Peyer's patch (tissue), 4 donors: ENCODE measurements around the gene CHD5. TPM values are rescaled to one million over a fixed set of nuclear protein-coding genes. Genes with fewer than 3 reads are reported as not detected.

ENCODE experiments used
- DNase-seq, 3 donors: peaks; one replicate each; pipeline ENCODE4 v3.0.0-alpha.2; 2017 to 2019
- H3K27ac ChIP-seq, 4 donors: fragments of 200-600 bp; sonication (generic); one replicate each; pipeline ENCODE4 v1.5.1; 2016 to 2019
- H3K27me3 ChIP-seq, 2 donors: fragments of 200-600 bp; sonication (generic); one replicate each; pipeline ENCODE4 v1.5.1; 2019
- H3K36me3 ChIP-seq, 3 donors: fragments of 200-600 bp; sonication (generic); one replicate each; pipeline ENCODE4 v1.5.1; 2016 to 2019
- H3K4me1 ChIP-seq, 4 donors: fragments of 200-600 bp; sonication (generic); one replicate each; pipeline ENCODE4 v1.5.1; 2016 to 2019
- H3K4me3 ChIP-seq, 4 donors: fragments of 200-600 bp; sonication (generic); 1 replicate in 3 of 4; 2 replicates in 1 of 4; pipeline ENCODE4 v1.5.1; 2016 to 2019; ENCODE audit warnings: mild to moderate bottlenecking in 1 of 4
- H3K9me3 ChIP-seq, 4 donors: fragments of 200-600 bp; sonication (generic); one replicate each; pipeline ENCODE4 v1.5.1; 2016 to 2019; ENCODE audit warnings: mild to moderate bottlenecking in 1 of 4
- POLR2A ChIP-seq, 2 donors: fragments of 450-650 bp; IDR thresholded peaks; one replicate each; pipeline ENCODE4 v1.5.1; 2017; ENCODE audit warnings: antibody characterized with exemption in 2 of 2, mild to moderate bottlenecking in 2 of 2, moderate library complexity in 2 of 2
- total RNA-seq, 4 donors: library from RNA; depleted of rRNA; stranded (reverse); fragments of >200 nt; gene quantifications; one replicate each; pipeline ENCODE4 v1.1.0, GENCODE V29; 2016
- TF ChIP-seq, protein P1 (sequence below), 6 experiments: fragments of 450-650 bp in 4 of 6; fragments of 200-600 bp in 2 of 6; sonication (generic) in 1 of 6; IDR thresholded peaks; one replicate each; pipeline ENCODE4 v1.5.1; 2017 to 2019; ENCODE audit warnings: antibody characterized with exemption in 6 of 6, mild to moderate bottlenecking in 3 of 6, moderate library complexity in 1 of 6

CHD5 gene
- total RNA-seq, 4 donors from 2014 or later: under 0.01 to 0.66 (median 0.22) TPM

DNA sequence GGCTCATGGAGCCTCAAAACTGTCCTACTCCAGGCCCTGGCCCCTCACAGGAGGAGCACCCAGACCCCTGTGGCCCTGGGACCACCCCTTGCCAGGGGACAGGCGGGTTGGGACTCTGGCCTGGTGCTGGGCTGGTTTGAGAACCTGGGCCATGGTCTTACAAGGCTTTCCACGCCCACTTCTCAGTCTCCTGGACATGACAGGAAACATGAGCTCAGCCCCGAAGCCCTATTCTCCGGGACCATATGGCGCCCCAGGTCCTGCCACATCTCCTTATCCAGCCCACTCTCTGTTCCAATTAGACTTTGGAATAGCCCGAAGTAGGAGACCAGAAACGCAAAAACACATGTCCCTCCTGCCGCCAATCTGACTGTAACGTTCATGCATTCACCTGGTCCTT lies 86.5 kb downstream of the CHD5 start:
- no peak for DNase-seq
- Histone ChIP-seq H3K4me1 (no peaks in the 10 kb centered on the region), H3K27me3 (no peaks in the 10 kb centered on the region), H3K4me3 (no peak overlapping the region), H3K9me3 (no peaks in the 10 kb centered on the region), H3K36me3 (no peaks in the 10 kb centered on the region), H3K27ac (no peak overlapping the region)
- TF ChIP-seq POLR2A (IDR thresholded peaks at IDR 0.05): no peak
- TF ChIP-seq, protein P1, sequence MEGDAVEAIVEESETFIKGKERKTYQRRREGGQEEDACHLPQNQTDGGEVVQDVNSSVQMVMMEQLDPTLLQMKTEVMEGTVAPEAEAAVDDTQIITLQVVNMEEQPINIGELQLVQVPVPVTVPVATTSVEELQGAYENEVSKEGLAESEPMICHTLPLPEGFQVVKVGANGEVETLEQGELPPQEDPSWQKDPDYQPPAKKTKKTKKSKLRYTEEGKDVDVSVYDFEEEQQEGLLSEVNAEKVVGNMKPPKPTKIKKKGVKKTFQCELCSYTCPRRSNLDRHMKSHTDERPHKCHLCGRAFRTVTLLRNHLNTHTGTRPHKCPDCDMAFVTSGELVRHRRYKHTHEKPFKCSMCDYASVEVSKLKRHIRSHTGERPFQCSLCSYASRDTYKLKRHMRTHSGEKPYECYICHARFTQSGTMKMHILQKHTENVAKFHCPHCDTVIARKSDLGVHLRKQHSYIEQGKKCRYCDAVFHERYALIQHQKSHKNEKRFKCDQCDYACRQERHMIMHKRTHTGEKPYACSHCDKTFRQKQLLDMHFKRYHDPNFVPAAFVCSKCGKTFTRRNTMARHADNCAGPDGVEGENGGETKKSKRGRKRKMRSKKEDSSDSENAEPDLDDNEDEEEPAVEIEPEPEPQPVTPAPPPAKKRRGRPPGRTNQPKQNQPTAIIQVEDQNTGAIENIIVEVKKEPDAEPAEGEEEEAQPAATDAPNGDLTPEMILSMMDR (IDR thresholded peaks at IDR 0.05): no peak

GRCh38 chr1:6093071-6093470 lies 87.0 kb downstream of the CHD5 start:
- H3K4me1 ChIP-seq: no peaks in the 10 kb centered on the region
- H3K9me3 ChIP-seq: no peaks in the 10 kb centered on the region
- H3K27me3 ChIP-seq: no peaks in the 10 kb centered on the region
- no peaks in the 10 kb centered on the region for H3K36me3 ChIP-seq
- H3K27ac ChIP-seq: no peak overlapping the region
- no peak for DNase-seq
- no peak overlapping the region for H3K4me3 ChIP-seq
- TF ChIP-seq, protein P1 (IDR thresholded peaks at IDR 0.05): no peak
- no peak for TF ChIP-seq POLR2A (IDR thresholded peaks at IDR 0.05)

- Histone ChIP-seq H3K9me3 (no peaks in the 10 kb centered on the region), H3K27me3 (no peaks in the 10 kb centered on the region), H3K4me3 (no peak overlapping the region), H3K27ac (no peak overlapping the region), H3K36me3 (no peaks in the 10 kb centered on the region), H3K4me1 (no peaks in the 10 kb centered on the region)
- no peak for TF ChIP-seq POLR2A (IDR thresholded peaks at IDR 0.05)
- TF ChIP-seq, protein P1 (IDR thresholded peaks at IDR 0.05): no peak
- DNase-seq: no peak
These were observed 87.9 kb downstream of the CHD5 start for GRCh38 chr1:6092211-6092610.

- Histone ChIP-seq H3K4me1 (no peaks in the 10 kb centered on the region), H3K9me3 (no peaks in the 10 kb centered on the region), H3K36me3 (no peaks in the 10 kb centered on the region), H3K4me3 (no peak overlapping the region), H3K27ac (no peak overlapping the region), H3K27me3 (no peaks in the 10 kb centered on the region)
- no peak for DNase-seq
- TF ChIP-seq POLR2A (IDR thresholded peaks at IDR 0.05): no peak
- TF ChIP-seq, protein P1 (IDR thresholded peaks at IDR 0.05): no peak
These were observed 88.4 kb downstream of the CHD5 start for GRCh38 chr1:6091823-6092109.

DNA sequence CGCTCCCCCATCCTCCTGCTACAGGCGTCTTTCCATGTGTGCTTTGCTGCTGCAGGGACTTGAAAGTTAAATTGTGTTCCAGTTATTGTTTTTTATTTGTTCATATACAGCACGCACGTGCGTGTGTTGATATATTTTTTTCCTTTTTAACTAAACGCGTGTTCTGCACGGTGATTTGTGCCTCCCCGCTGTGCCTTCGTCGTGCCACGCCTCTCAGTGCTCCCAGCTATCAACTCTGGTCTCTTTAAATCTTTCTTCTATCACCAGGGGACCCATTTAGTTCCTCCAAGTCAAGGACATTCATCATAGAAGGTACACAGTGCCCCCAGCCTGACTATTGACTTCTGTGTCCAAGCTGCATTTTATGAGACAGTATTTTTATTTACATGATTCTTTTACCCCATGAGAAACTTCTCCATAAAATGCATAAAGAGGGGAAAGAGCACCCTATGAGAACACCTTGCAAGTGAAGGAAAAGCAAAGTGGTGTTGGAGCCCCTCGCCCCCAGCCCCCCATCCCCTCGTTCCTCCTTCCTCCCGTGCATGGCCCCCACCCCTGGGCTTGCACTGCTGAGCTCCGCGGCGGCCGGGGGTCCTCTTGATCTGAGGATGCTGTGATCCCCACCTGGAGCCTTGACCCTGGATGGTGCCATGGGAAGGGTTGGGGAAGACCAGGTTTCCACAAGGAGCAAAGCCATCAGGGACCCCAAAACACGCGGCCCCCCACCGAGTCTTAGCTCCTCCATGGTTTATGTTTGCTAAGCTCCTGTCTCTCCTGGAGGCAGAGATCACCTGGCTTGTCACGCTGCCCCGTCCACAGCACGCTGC lies 88.9 kb downstream of the CHD5 start:
- Histone ChIP-seq H3K4me3 (no peak overlapping the region), H3K9me3 (no peaks in the 10 kb centered on the region), H3K27me3 (no peaks in the 10 kb centered on the region), H3K4me1 (no peaks in the 10 kb centered on the region), H3K27ac (no peak overlapping the region), H3K36me3 (no peaks in the 10 kb centered on the region)
- DNase-seq: no peak
- TF ChIP-seq, protein P1 (IDR thresholded peaks at IDR 0.05): no peak
- TF ChIP-seq POLR2A (IDR thresholded peaks at IDR 0.05): no peak
